HG03066 (cell line): ENCODE results near the gene MARCHF3.
"Not testable (repeated sequence)": the region's sequence is repeated elsewhere in the genome, so short reads cannot be mapped to it uniquely, and the experiment has no call there.

Experiments used
- ATAC-seq: cut with Tn5 transposase; IDR thresholded peaks from one replicate; pipeline ENCODE4 v1.9.1; 2021; ENCODE audit warnings: low read depth; ENCODE audit not compliant: unreplicated experiment

MARCHF3 gene

GRCh38 chr5:126963822-126964375 lies 66.5 kb downstream of the MARCHF3 start:
- no peak for ATAC-seq

GRCh38 chr5:126961702-126962101 lies 68.7 kb downstream of the MARCHF3 start:
- peak; percentile 65 for ATAC-seq

- ATAC-seq: no peak
Observed at GRCh38 chr5:126961128-126961527, 69.2 kb downstream of the MARCHF3 start.

GRCh38 chr5:126959188-126959587 lies 71.2 kb downstream of the MARCHF3 start:
- no peak for ATAC-seq

- no peak for ATAC-seq
Observed at GRCh38 chr5:126956991-126957390, 73.4 kb downstream of the MARCHF3 start.

- no peak for ATAC-seq
Observed at GRCh38 chr5:126954981-126955380, 75.4 kb downstream of the MARCHF3 start.

GRCh38 chr5:126953640-126954039 lies 76.7 kb downstream of the MARCHF3 start:
- ATAC-seq: no peak

GRCh38 chr5:126949475-126949874 lies 80.9 kb downstream of the MARCHF3 start:
- no peak for ATAC-seq

- ATAC-seq: no peak
Observed at GRCh38 chr5:126948453-126948852, 81.9 kb downstream of the MARCHF3 start.

- no peak for ATAC-seq
Observed at GRCh38 chr5:126948011-126948355, 82.4 kb downstream of the MARCHF3 start.

GRCh38 chr5:126947146-126948010 lies 83.0 kb downstream of the MARCHF3 start:
- peak; percentile 86 for ATAC-seq

- ATAC-seq: not testable (repeated sequence)
Observed at GRCh38 chr5:126942908-126943307, 87.5 kb downstream of the MARCHF3 start.

GRCh38 chr5:126941403-126941802 lies 89.0 kb downstream of the MARCHF3 start:
- no peak for ATAC-seq

GRCh38 chr5:126939887-126940286 lies 90.5 kb downstream of the MARCHF3 start:
- ATAC-seq: no peak

- ATAC-seq: no peak
Observed at GRCh38 chr5:126938466-126938865, 91.9 kb downstream of the MARCHF3 start.

GRCh38 chr5:126937771-126938170 lies 92.6 kb downstream of the MARCHF3 start:
- no peak for ATAC-seq

GRCh38 chr5:126936775-126937418 lies 93.5 kb downstream of the MARCHF3 start:
- ATAC-seq: no peak

GRCh38 chr5:126931963-126932660 lies 98.2 kb downstream of the MARCHF3 start:
- ATAC-seq: no peak

GRCh38 chr5:126928041-126928440 lies 102.3 kb downstream of the MARCHF3 start:
- ATAC-seq: no peak

GRCh38 chr5:126927429-126927828 lies 102.9 kb downstream of the MARCHF3 start:
- ATAC-seq: no peak

GRCh38 chr5:126926187-126926586 lies 104.2 kb downstream of the MARCHF3 start:
- ATAC-seq: no peak
